Activated CD4-positive, alpha-beta memory T cell treated with anti-CD3 and anti-CD28 coated beads for 36 hours (primary cell): Measurements from ENCODE around the gene OR6C4. TPM values are rescaled to one million over a fixed set of nuclear protein-coding genes. Genes with fewer than 3 reads are reported as not detected.
"Not testable (repeated sequence)": the region's sequence is repeated elsewhere in the genome, so short reads cannot be mapped to it uniquely, and the experiment has no call there.

Source experiments
- CTCF ChIA-PET: fragments of 350-600 bp; sonication (Branson Sonifier 250); formaldehyde crosslinking; loops from one replicate; lab custom pipeline; 2021; ENCODE audit warnings: antibody characterized with exemption, inconsistent platforms; lab: Charles Lee
- POLR2A ChIA-PET: fragments of 350-600 bp; sonication (Branson Sonifier 250); formaldehyde crosslinking; loops from one replicate; lab custom pipeline; 2021; ENCODE audit warnings: antibody characterized with exemption; lab: Charles Lee
- DNase-seq: peaks from one replicate; pipeline ENCODE4 v3.0.0-alpha.2; 2020
- H3K27ac Mint-ChIP-seq: one replicate; pipeline ENCODE4 v1.8.0; 2021; ENCODE audit warnings: mixed read lengths
- H3K27me3 Mint-ChIP-seq: one replicate; pipeline ENCODE4 v1.8.0; 2021; ENCODE audit warnings: mixed read lengths
- H3K36me3 Mint-ChIP-seq: one replicate; pipeline ENCODE4 v1.8.0; 2021; ENCODE audit warnings: mixed read lengths
- H3K4me1 Mint-ChIP-seq: one replicate; pipeline ENCODE4 v1.8.0; 2021; ENCODE audit warnings: low read depth, mixed read lengths
- H3K4me3 Mint-ChIP-seq: one replicate; pipeline ENCODE4 v1.8.0; 2021; ENCODE audit warnings: mild to moderate bottlenecking, mixed read lengths
- H3K9me3 Mint-ChIP-seq: one replicate; pipeline ENCODE4 v1.8.0; 2021; ENCODE audit warnings: mixed read lengths
- intact Hi-C: fragments of 100-400 bp; cut with micrococcal nuclease; formaldehyde crosslinking; loops from one replicate; pipeline ENCODE4 v1.15.1; 2023
- total RNA-seq, 2 experiments: library from RNA; stranded (reverse); gene quantifications; one replicate each; pipeline ENCODE4 v1.2.3, GENCODE V29; 2021

OR6C4 gene
- total RNA-seq = not detected

DNA sequence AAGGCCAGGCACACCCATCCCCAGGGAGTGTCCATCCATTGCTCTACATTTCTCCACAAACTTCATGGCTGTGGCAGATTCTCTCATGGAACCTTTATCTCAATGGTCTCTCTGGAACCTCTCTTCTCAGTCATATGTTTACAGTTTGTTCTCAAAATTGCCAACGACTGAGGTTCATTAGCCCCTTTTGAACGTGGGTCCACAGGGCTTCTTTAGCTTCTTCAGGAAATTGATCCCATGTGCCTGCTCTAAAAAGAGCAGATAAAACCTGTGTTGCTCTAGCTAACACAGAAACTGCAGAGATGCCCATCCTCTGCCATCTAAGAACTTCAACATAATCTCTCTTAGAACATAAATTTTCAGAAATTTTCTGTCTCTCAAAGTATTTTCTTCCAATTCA is at the start of gene OR6C4:
Gene OR6C4, plus strand, starts transcription at position 301 of the 400 bp plus-strand sequence. CDS start 1,625 bp downstream, outside the sequence.
- ChIA-PET POLR2A (no interaction called here), CTCF (no interaction called here)
- H3K4me3 Mint-ChIP-seq = no peak within 1 kb of the TSS
- intact Hi-C loops = no loop called here
- H3K27ac Mint-ChIP-seq = no peak within 1 kb of the TSS
- H3K4me1 Mint-ChIP-seq = no peaks in the 10 kb centered on the region
- no peaks in the 10 kb centered on the region for H3K9me3 Mint-ChIP-seq
- H3K27me3 Mint-ChIP-seq = peaks cover 16% of the 10 kb centered on the region
- DNase-seq = no peak
- no peaks in the 10 kb centered on the region for H3K36me3 Mint-ChIP-seq

- H3K9me3 Mint-ChIP-seq = no peaks in the 10 kb centered on the region
- CTCF ChIA-PET = no interaction called here
- H3K4me3 Mint-ChIP-seq = no peak overlapping the region
- intact Hi-C loops = no loop called here
- H3K4me1 Mint-ChIP-seq = no peaks in the 10 kb centered on the region
- DNase-seq = no peak
- H3K27me3 Mint-ChIP-seq = peaks cover 9% of the 10 kb centered on the region
- POLR2A ChIA-PET = no interaction called here
- H3K27ac Mint-ChIP-seq = no peak overlapping the region
- no peaks in the 10 kb centered on the region for H3K36me3 Mint-ChIP-seq
Measured at GRCh38 chr12:55499810-55500252, 49.6 kb upstream of the OR6C4 start.

DNA sequence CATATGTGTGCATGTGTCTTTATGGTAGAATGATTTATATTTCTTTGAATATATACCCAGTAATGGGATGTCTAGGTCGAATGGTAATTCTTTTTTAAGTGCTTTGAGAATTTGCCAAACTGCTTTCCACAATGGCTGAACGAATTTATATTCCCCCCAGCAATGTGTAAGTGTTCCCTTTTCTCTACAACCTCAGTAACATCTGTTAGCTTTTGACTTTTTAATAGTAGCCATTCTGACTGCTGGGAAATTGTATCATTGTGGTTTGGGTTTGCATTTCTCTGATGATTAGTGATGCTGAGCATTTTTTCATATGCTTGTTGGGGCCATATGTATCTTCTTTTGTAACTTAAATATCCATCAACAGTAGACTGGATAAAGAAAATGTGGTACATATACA is 47.8 kb upstream of the OR6C4 start:
- no peak for DNase-seq
- Mint-ChIP-seq H3K27me3 (peaks cover 6% of the 10 kb centered on the region), H3K36me3 (no peaks in the 10 kb centered on the region), H3K27ac (no peak overlapping the region), H3K4me3 (no peak overlapping the region), H3K4me1 (no peaks in the 10 kb centered on the region), H3K9me3 (no peaks in the 10 kb centered on the region)
- CTCF ChIA-PET = no interaction called here
- POLR2A ChIA-PET = no interaction called here
- intact Hi-C loops = no loop called here

GRCh38 chr12:55515696-55516095 is 33.7 kb upstream of the OR6C4 start:
- Mint-ChIP-seq H3K4me1 (no peaks in the 10 kb centered on the region), H3K9me3 (no peaks in the 10 kb centered on the region), H3K36me3 (no peaks in the 10 kb centered on the region), H3K27ac (no peak overlapping the region), H3K4me3 (no peak overlapping the region), H3K27me3 (peaks cover 15% of the 10 kb centered on the region)
- ChIA-PET CTCF (interaction anchor here (0.9 kb wide), 1 partner anchor 12 kb away, joined by 3 read pairs; no protein-coding TSS in a partner anchor), POLR2A (no interaction called here)
- intact Hi-C loops = no loop called here
- DNase-seq = no peak

- intact Hi-C loops = no loop called here
- Mint-ChIP-seq H3K4me3 (no peak overlapping the region), H3K9me3 (no peaks in the 10 kb centered on the region), H3K27me3 (peaks cover 15% of the 10 kb centered on the region), H3K27ac (no peak overlapping the region), H3K36me3 (no peaks in the 10 kb centered on the region), H3K4me1 (no peaks in the 10 kb centered on the region)
- POLR2A ChIA-PET = no interaction called here
- CTCF ChIA-PET = no interaction called here
- DNase-seq = no peak
Measured at GRCh38 chr12:55516391-55516790, 33.0 kb upstream of the OR6C4 start.

DNA sequence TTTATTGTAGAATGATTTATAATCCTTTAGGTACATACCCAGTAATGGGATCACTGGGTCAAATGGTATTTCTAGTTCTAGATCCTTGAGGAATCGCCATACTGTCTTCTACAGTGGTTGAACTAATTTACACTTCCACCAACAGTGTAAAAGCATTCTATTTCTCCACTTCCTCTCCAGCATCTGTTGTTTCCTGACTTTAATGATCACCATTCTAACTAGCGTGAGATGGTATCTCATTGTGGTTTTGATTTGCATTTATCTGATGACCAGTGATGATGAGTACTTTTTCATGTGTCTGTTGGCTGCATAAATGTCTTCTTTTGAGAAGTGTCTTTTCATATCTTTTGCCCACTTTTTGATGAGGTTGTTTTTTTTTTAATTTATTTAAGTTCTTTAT is 1.2 kb upstream of the OR6C4 start:
- DNase-seq, CTCF ChIA-PET, H3K27ac Mint-ChIP-seq, H3K36me3 Mint-ChIP-seq, H3K4me1 Mint-ChIP-seq, H3K9me3 Mint-ChIP-seq, H3K4me3 Mint-ChIP-seq, POLR2A ChIA-PET, intact Hi-C loops: not testable (repeated sequence)
- H3K27me3 Mint-ChIP-seq = peaks cover 16% of the 10 kb centered on the region

- CTCF ChIA-PET = no interaction called here
- no peak for DNase-seq
- H3K4me1 Mint-ChIP-seq = no peaks in the 10 kb centered on the region
- H3K27ac Mint-ChIP-seq = no peak overlapping the region
- no peak overlapping the region for H3K4me3 Mint-ChIP-seq
- no peaks in the 10 kb centered on the region for H3K36me3 Mint-ChIP-seq
- peaks cover 13% of the 10 kb centered on the region for H3K27me3 Mint-ChIP-seq
- intact Hi-C loops = no loop called here
- no peaks in the 10 kb centered on the region for H3K9me3 Mint-ChIP-seq
- POLR2A ChIA-PET = no interaction called here
Measured at GRCh38 chr12:55548756-55549155, 646 bp upstream of the OR6C4 start.

- ChIA-PET CTCF (interaction anchor here (0.6 kb wide), 1 partner anchor 547 kb away, joined by 3 read pairs; no protein-coding TSS in a partner anchor), POLR2A (no interaction called here)
- intact Hi-C loops = no loop called here
- Mint-ChIP-seq H3K36me3 (peaks cover 5% of the 10 kb centered on the region), H3K4me3 (no peak overlapping the region), H3K9me3 (peaks cover 24% of the 10 kb centered on the region), H3K27me3 (peaks cover 12% of the 10 kb centered on the region), H3K4me1 (no peaks in the 10 kb centered on the region), H3K27ac (no peak overlapping the region)
- no peak for DNase-seq
Measured at GRCh38 chr12:55554296-55554695, 4.9 kb downstream of the OR6C4 start.

- CTCF ChIA-PET, H3K4me1 Mint-ChIP-seq, H3K4me3 Mint-ChIP-seq, POLR2A ChIA-PET, DNase-seq, intact Hi-C loops, H3K27ac Mint-ChIP-seq: not testable (repeated sequence)
- Mint-ChIP-seq H3K36me3 (peaks cover 14% of the 10 kb centered on the region), H3K9me3 (peaks cover 34% of the 10 kb centered on the region), H3K27me3 (peaks cover 13% of the 10 kb centered on the region)
Measured at GRCh38 chr12:55570060-55570459, 20.7 kb downstream of the OR6C4 start.

DNA sequence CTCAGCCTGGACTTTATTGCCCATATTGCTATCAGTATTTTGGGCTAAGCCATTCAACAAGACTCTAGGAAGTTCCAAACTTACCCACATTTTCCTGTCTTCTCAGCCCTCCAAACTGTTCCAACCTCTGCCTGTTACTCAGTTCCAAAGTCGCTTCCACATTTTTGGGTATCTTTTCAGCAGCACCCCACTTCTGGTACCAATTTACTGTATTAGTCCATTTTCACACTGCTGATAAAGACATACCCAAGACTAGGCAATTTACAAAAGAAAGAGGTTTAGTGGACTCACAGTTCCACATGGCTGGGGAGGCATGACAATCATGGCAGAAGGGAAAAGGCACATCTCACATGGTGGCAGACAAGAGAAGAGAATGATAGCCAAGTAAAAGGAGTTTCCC is 21.3 kb downstream of the OR6C4 start:
- CTCF ChIA-PET, intact Hi-C loops, H3K4me3 Mint-ChIP-seq, H3K27ac Mint-ChIP-seq, POLR2A ChIA-PET, H3K4me1 Mint-ChIP-seq, DNase-seq: not testable (repeated sequence)
- peaks cover 34% of the 10 kb centered on the region for H3K9me3 Mint-ChIP-seq
- H3K36me3 Mint-ChIP-seq = peaks cover 14% of the 10 kb centered on the region
- H3K27me3 Mint-ChIP-seq = peaks cover 10% of the 10 kb centered on the region

DNA sequence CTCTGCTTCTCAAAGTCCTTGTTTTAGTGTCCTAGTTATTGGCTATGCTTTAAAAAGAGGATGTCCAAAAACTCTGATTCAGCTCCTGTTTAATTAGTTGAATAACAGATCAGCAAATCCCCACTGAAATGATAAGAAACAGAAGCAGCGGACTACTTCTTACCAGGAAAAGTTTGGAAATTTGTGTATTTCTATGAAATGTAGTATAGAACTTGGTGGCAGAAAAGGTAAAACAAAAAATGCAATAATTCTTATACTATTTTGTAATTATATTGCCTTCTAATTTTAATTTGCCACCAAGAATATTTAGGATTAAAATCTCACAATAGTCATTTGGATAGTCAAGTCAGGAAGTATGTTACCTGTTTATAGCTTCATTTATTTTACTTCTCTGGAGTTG is 22.8 kb downstream of the OR6C4 start, which contains the start of gene OR2AP1:
Gene OR2AP1, plus strand, starts transcription at position 301 of the 400 bp plus-strand sequence. CDS start 1,947 bp downstream, outside the sequence.
- intact Hi-C loops = no loop called here
- DNase-seq = no peak
- peaks cover 10% of the 10 kb centered on the region for H3K27me3 Mint-ChIP-seq
- H3K27ac Mint-ChIP-seq = no peak within 1 kb of the TSS
- POLR2A ChIA-PET = no interaction called here
- H3K9me3 Mint-ChIP-seq = peaks cover 34% of the 10 kb centered on the region
- H3K4me1 Mint-ChIP-seq = no peaks in the 10 kb centered on the region
- CTCF ChIA-PET = no interaction called here
- no peak within 1 kb of the TSS for H3K4me3 Mint-ChIP-seq
- H3K36me3 Mint-ChIP-seq = peaks cover 14% of the 10 kb centered on the region

DNA sequence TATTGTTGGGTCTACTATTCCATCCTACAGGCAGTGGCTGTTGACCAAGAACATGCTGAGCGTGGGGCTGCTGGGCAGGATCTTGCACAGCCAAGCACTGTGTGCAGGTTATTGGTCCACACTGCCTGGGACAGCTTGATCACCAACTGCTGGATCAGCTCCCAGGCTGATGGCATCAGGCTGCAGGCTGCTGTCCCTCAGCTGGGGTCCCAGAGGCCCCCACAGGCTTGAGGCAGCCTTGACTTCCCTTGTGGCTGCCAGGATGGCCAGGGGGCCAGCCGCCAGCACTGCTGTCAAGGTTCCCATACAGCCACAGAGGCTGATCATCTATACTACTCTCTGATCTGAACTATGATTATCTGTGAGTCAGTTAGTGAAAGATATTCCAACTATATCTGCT is 32.7 kb downstream of the OR6C4 start:
- H3K27ac Mint-ChIP-seq = no peak overlapping the region
- no peak for DNase-seq
- H3K9me3 Mint-ChIP-seq = peaks cover 6% of the 10 kb centered on the region
- ChIA-PET CTCF (no interaction called here), POLR2A (no interaction called here)
- H3K36me3 Mint-ChIP-seq = no peaks in the 10 kb centered on the region
- intact Hi-C loops = no loop called here
- H3K4me3 Mint-ChIP-seq = no peak overlapping the region
- H3K4me1 Mint-ChIP-seq = no peaks in the 10 kb centered on the region
- peaks cover 28% of the 10 kb centered on the region for H3K27me3 Mint-ChIP-seq

DNA sequence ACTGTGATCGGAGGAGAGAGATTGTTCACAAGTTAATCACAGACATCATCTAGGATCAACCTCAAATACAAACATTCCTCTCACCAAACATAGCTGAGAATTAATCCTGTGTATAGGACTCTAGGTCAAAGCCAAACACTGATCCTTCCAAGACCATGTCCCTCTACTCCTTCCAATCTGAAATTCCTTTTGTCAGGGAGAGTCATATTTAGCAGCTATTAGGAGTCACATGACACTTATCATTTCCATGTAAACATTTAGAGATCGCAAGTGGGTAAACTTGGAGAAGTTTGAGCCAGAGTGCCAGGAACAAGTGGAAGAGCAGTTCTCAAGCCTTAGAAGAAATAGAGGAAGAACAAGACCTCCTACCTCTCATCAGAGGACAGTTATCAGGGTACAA is 36.4 kb downstream of the OR6C4 start:
- ChIA-PET CTCF (no interaction called here), POLR2A (no interaction called here)
- Mint-ChIP-seq H3K36me3 (no peaks in the 10 kb centered on the region), H3K4me3 (no peak overlapping the region), H3K9me3 (no peaks in the 10 kb centered on the region), H3K27ac (no peak overlapping the region), H3K4me1 (no peaks in the 10 kb centered on the region), H3K27me3 (peaks cover 28% of the 10 kb centered on the region)
- DNase-seq = no peak
- intact Hi-C loops = no loop called here
